ENCODE results near the gene KCTD16.

- TF ChIP-seq CTCF (conservative IDR thresholded peaks at IDR 0.05; ENCODE audit: low read depth in 2 of 2) (no peak), POLR2AphosphoS5 (IDR thresholded peaks at IDR 0.05; ENCODE audit: low read depth) (no peak), EZH2phosphoT487 (IDR thresholded peaks at IDR 0.05; ENCODE audit: unreplicated experiment) (no peak), EZH2 (IDR thresholded peaks at IDR 0.05; ENCODE audit: low read depth, unreplicated experiment) (no peak)
Measured at GRCh38 chr5:144315026-144315425, 144.4 kb downstream of the KCTD16 start.
